SU-DHL-6 (cell line): ENCODE measurements around the gene MYO1D.

Experiments used
- H2AFZ ChIP-seq: fragments of 200-600 bp; sonication (generic); 2 replicates; pipeline ENCODE4 v1.6.1; 2014; ENCODE audit warnings: low read depth, mild to moderate bottlenecking, moderate library complexity, mixed read lengths, antibody characterized with exemption, low read length; ENCODE audit not compliant: severe bottlenecking
- H3F3A ChIP-seq: fragments of 200-600 bp; shearing (Covaris generic); 2 replicates; pipeline ENCODE4 v1.6.0; 2016; ENCODE audit warnings: antibody characterized with exemption, mild to moderate bottlenecking; ENCODE audit not compliant: insufficient read depth
- H3K27ac ChIP-seq: fragments of 200-600 bp; sonication (generic); 2 replicates; pipeline ENCODE4 v1.5.1; 2016; ENCODE audit warnings: low read depth, mild to moderate bottlenecking, low read length, moderate library complexity, mixed read lengths
- H3K27me3 ChIP-seq: fragments of 200-600 bp; sonication (generic), shearing (Covaris generic); 2 replicates; pipeline ENCODE4 v1.6.0; 2014; ENCODE audit warnings: mild to moderate bottlenecking, low read length
- H3K36me3 ChIP-seq: fragments of 200-600 bp; sonication (generic); 2 replicates; pipeline ENCODE4 v1.6.1; 2014; ENCODE audit warnings: mild to moderate bottlenecking, low read length, mixed read lengths
- H3K4me2 ChIP-seq: fragments of 300-600, 200-600 bp; shearing (Covaris generic), sonication (generic); 2 replicates; pipeline ENCODE4 v1.6.0; 2014; ENCODE audit warnings: low read length, low read depth, mild to moderate bottlenecking; ENCODE audit not compliant: poor library complexity, severe bottlenecking
- H3K4me3 ChIP-seq: fragments of 200-600 bp; sonication (generic); 2 replicates; pipeline ENCODE4 v1.5.1; 2014; ENCODE audit warnings: antibody characterized with exemption, low read length, mild to moderate bottlenecking, mixed read lengths; ENCODE audit not compliant: insufficient read depth, poor library complexity, severe bottlenecking
- H3K79me2 ChIP-seq: fragments of 200-600 bp; sonication (generic); 2 replicates; pipeline ENCODE4 v1.6.1; 2014; ENCODE audit warnings: mild to moderate bottlenecking, low read length, moderate library complexity; ENCODE audit not compliant: insufficient read depth
- H3K9ac ChIP-seq: fragments of 200-600 bp; sonication (generic); 2 replicates; pipeline ENCODE4 v1.7.0; 2014; ENCODE audit warnings: mild to moderate bottlenecking, low read length
- H3K9me2 ChIP-seq: fragments of 200-600 bp; sonication (generic); replicated peaks from 2 replicates; pipeline ENCODE4 v1.6.1; 2014; ENCODE audit warnings: low read length; ENCODE audit not compliant: insufficient read depth
- H3K9me3 ChIP-seq: fragments of 200-600 bp; sonication (generic); 2 replicates; pipeline ENCODE4 v1.6.1; 2014; ENCODE audit warnings: low read length, mixed read lengths; ENCODE audit not compliant: insufficient read depth
- H4K20me1 ChIP-seq: fragments of 200-600 bp; sonication (generic); 2 replicates; pipeline ENCODE4 v1.6.1; 2014; ENCODE audit warnings: low read depth, mild to moderate bottlenecking, antibody characterized with exemption, low read length, moderate library complexity, mixed read lengths
- CTCF ChIP-seq: fragments of 200-600 bp; sonication (generic); IDR thresholded peaks from one replicate; pipeline ENCODE4 v1.5.1; 2017; ENCODE audit warnings: antibody characterized with exemption, mild to moderate bottlenecking, low read length, moderate library complexity; ENCODE audit not compliant: insufficient read depth, poor library complexity, severe bottlenecking
- EZH2phosphoT487 ChIP-seq: fragments of 200-600 bp; sonication (generic), shearing (Covaris generic); conservative IDR thresholded peaks from 2 replicates; pipeline ENCODE4 v1.6.1; 2018; ENCODE audit warnings: mild to moderate bottlenecking, antibody characterized with exemption, low read length, moderate library complexity, mixed read lengths

The MYO1D gene

GRCh38 chr17:32502013-32502412 lies 374.9 kb downstream of the MYO1D start:
- Histone ChIP-seq H3K9me2 (no peaks in the 10 kb centered on the region), H3K79me2 (no peaks in the 10 kb centered on the region), H3K27ac (no peak overlapping the region), H2AFZ (no peak overlapping the region), H3K4me2 (no peak overlapping the region), H3K9ac (no peak overlapping the region), H3K27me3 (no peaks in the 10 kb centered on the region), H3F3A (no peaks in the 10 kb centered on the region), H3K36me3 (no peaks in the 10 kb centered on the region), H3K4me3 (no peak overlapping the region), H4K20me1 (no peaks in the 10 kb centered on the region), H3K9me3 (no peaks in the 10 kb centered on the region)
- TF ChIP-seq CTCF (no peak), EZH2phosphoT487 (no peak)

GRCh38 chr17:32498391-32498790 lies 378.5 kb downstream of the MYO1D start:
- Histone ChIP-seq H3K27ac (no peak overlapping the region), H3K9ac (no peak overlapping the region), H3K27me3 (no peaks in the 10 kb centered on the region), H3K79me2 (no peaks in the 10 kb centered on the region), H3F3A (no peaks in the 10 kb centered on the region), H2AFZ (no peak overlapping the region), H3K9me3 (no peaks in the 10 kb centered on the region), H3K4me2 (no peak overlapping the region), H4K20me1 (no peaks in the 10 kb centered on the region), H3K9me2 (no peaks in the 10 kb centered on the region), H3K36me3 (no peaks in the 10 kb centered on the region), H3K4me3 (no peak overlapping the region)
- TF ChIP-seq CTCF (no peak), EZH2phosphoT487 (no peak)

GRCh38 chr17:32497431-32498205 lies 379.3 kb downstream of the MYO1D start:
- no peaks in the 10 kb centered on the region for H3F3A ChIP-seq
- no peaks in the 10 kb centered on the region for H3K79me2 ChIP-seq
- no peak overlapping the region for H3K4me2 ChIP-seq
- H3K27ac ChIP-seq, result no peak overlapping the region
- H3K9me3 ChIP-seq, result no peaks in the 10 kb centered on the region
- no peaks in the 10 kb centered on the region for H3K36me3 ChIP-seq
- no peak overlapping the region for H3K4me3 ChIP-seq
- no peak overlapping the region for H2AFZ ChIP-seq
- H3K9ac ChIP-seq, result no peak overlapping the region
- H3K27me3 ChIP-seq, result no peaks in the 10 kb centered on the region
- H4K20me1 ChIP-seq, result no peaks in the 10 kb centered on the region
- no peak for TF ChIP-seq EZH2phosphoT487
- no peak for TF ChIP-seq CTCF
- H3K9me2 ChIP-seq, result no peaks in the 10 kb centered on the region
